ENCODE data around the gene ATG7.

- TF ChIP-seq ZNF639 (tag by site-specific recombination; IDR thresholded peaks at IDR 0.05) (no peak), ZNF23 (tag by site-specific recombination; IDR thresholded peaks at IDR 0.05; ENCODE audit: borderline replicate concordance) (no peak), ZNF114 (tag by site-specific recombination; IDR thresholded peaks at IDR 0.05) (no peak), CTCF (tag by site-specific recombination; IDR thresholded peaks at IDR 0.05) (no peak), TSHZ1 (tag by site-specific recombination; IDR thresholded peaks at IDR 0.05; ENCODE audit: borderline replicate concordance) (no peak), ZNF792 (tag by site-specific recombination; IDR thresholded peaks at IDR 0.05) (peak; percentile 35; the same call in 1 of the 2 replicates), ZBTB26 (tag by site-specific recombination; optimal IDR thresholded peaks at IDR 0.05) (no peak), ZNF157 (tag by site-specific recombination; IDR thresholded peaks at IDR 0.05) (no peak), PRDM10 (tag by site-specific recombination; IDR thresholded peaks at IDR 0.05) (peak; percentile 99), ZNF629 (tag by site-specific recombination; IDR thresholded peaks at IDR 0.05) (peak; percentile 99)
Measured at GRCh38 chr3:11495948-11496557, 223.9 kb downstream of the ATG7 start.
